Measurements from ENCODE around the gene HERPUD1. TPM values are rescaled to one million over a fixed set of nuclear protein-coding genes. Genes with fewer than 3 reads are reported as not detected.

The HERPUD1 gene
- total RNA-seq: 65.5 TPM

GRCh38 chr16:56931892-56932720 lies at the start of gene HERPUD1:
Gene HERPUD1, plus strand, starts transcription at chr16:56932142. Its CDS starts 103 bp downstream, at chr16:56932245.

GRCh38 chr16:56961851-56962281 lies 29.9 kb downstream of the HERPUD1 start, which contains the start of gene CETP:
Gene CETP, plus strand, starts transcription at chr16:56961950. Its CDS starts 30 bp downstream, at chr16:56961980.

GRCh38 chr16:56988948-56989945 lies 57.3 kb downstream of the HERPUD1 start, which contains the start of gene NLRC5:
Gene NLRC5, plus strand, starts transcription at chr16:56989557. Its CDS starts 31,156 bp downstream, at chr16:57020713.

Other genes starting within 250 kb of the HERPUD1 start
- gene MT1X, start 249.7 kb upstream of the HERPUD1 start, total RNA-seq: 14.3 TPM
- 140 TPM for gene NUP93, start 202.0 kb upstream of the HERPUD1 start, total RNA-seq
- gene SLC12A3, start 66.9 kb upstream of the HERPUD1 start, total RNA-seq: not detected
- 1.4 TPM for gene CETP, start 29.8 kb downstream of the HERPUD1 start, total RNA-seq
- gene NLRC5, start 57.4 kb downstream of the HERPUD1 start, total RNA-seq: 4.4 TPM
- gene CPNE2, start 160.4 kb downstream of the HERPUD1 start, total RNA-seq: 71.0 TPM

Measured in diencephalon (tissue), 1 donor.